Muscle layer of colon (tissue), 2 donors: ENCODE data around the gene MFAP2.
"Not testable (repeated sequence)": the region's sequence is repeated elsewhere in the genome, so short reads cannot be mapped to it uniquely, and the experiment has no call there.

Experiments used
- H3K27ac ChIP-seq: one replicate; pipeline ENCODE4 v1.7.0; 2013; ENCODE audit warnings: low read depth, mild to moderate bottlenecking, low read length, moderate library complexity
- H3K27me3 ChIP-seq, 2 donors: one replicate each; pipeline ENCODE4 v1.7.0; 2013; ENCODE audit warnings: low read length in 2 of 2, mild to moderate bottlenecking in 2 of 2; ENCODE audit not compliant: insufficient read depth in 2 of 2, control insufficient read depth in 1 of 2
- H3K36me3 ChIP-seq: one replicate; pipeline ENCODE4 v1.7.0; 2013; ENCODE audit warnings: mild to moderate bottlenecking, low read length; ENCODE audit not compliant: insufficient read depth
- H3K4me1 ChIP-seq: one replicate; pipeline ENCODE4 v1.7.0; 2013; ENCODE audit warnings: mild to moderate bottlenecking, low read length; ENCODE audit not compliant: insufficient read depth
- H3K4me3 ChIP-seq, 2 donors: one replicate each; pipeline ENCODE4 v1.7.0; 2013; ENCODE audit warnings: low read length in 2 of 2, low read depth in 1 of 2, mild to moderate bottlenecking in 1 of 2, moderate library complexity in 1 of 2
- H3K9ac ChIP-seq: one replicate; pipeline ENCODE4 v1.7.0; 2013; ENCODE audit warnings: low read length
- H3K9me3 ChIP-seq: one replicate; pipeline ENCODE4 v1.7.0; 2013; ENCODE audit warnings: mild to moderate bottlenecking, low read length
- donor health status: abdominal sarcoma.
- donor health status: Adenocarcinoma of cecum.

Gene MFAP2

DNA sequence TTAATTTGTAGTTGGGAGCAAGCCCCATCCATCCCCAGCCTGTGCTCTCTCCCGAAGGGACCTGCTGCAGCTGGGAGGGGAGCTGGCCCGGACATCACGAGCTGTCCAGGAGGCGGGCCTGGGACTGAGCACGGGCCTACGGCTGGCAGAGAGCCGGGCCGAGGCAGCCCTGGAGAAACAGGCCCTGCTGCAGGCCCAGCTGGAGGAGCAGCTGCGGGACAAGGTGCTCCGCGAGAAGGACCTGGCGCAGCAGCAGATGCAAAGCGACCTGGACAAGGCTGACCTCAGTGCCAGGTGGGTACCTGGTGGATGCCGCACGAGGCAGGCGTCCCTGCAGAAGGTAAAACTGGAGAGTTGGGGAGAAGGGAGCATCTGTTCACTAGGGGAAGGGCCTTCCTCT, 43.8 kb downstream of the MFAP2 start:
- H3K36me3 ChIP-seq = peaks cover 11% of the 10 kb centered on the region
- not testable (repeated sequence) for H3K9me3 ChIP-seq, H3K27ac ChIP-seq, H3K27me3 ChIP-seq, H3K4me1 ChIP-seq, H3K9ac ChIP-seq, H3K4me3 ChIP-seq

DNA sequence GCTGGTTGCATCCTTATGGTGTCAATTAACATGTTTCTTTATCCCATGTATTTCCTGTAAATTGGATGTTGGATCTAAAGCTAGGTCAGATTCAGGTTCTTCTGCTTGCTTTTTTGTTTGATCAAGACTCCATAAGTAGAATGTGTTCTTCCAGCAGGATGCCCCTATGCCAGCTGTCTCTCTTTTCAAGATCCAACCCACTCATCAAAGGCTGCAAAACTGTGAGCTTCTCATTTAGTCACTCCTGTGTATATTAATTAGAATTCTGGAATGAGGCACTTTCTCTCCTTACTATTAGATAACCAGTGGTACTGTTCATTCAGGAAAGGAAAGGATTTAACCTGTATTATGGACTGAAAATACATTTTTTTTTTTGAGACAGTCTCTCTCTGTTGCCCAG, 46.5 kb downstream of the MFAP2 start:
- peaks cover 11% of the 10 kb centered on the region for H3K36me3 ChIP-seq
- H3K27me3 ChIP-seq, H3K9me3 ChIP-seq, H3K9ac ChIP-seq, H3K4me1 ChIP-seq, H3K27ac ChIP-seq, H3K4me3 ChIP-seq: not testable (repeated sequence)

- H3K27ac ChIP-seq, H3K4me3 ChIP-seq, H3K4me1 ChIP-seq, H3K36me3 ChIP-seq, H3K27me3 ChIP-seq, H3K9ac ChIP-seq, H3K9me3 ChIP-seq: not testable (repeated sequence)
These were observed 49.0 kb downstream of the MFAP2 start for GRCh38 chr1:16931206-16931934.

GRCh38 chr1:16929146-16930041, 51.0 kb downstream of the MFAP2 start:
- H3K9me3 ChIP-seq, H3K4me1 ChIP-seq, H3K27ac ChIP-seq, H3K4me3 ChIP-seq, H3K9ac ChIP-seq, H3K36me3 ChIP-seq, H3K27me3 ChIP-seq: not testable (repeated sequence)

GRCh38 chr1:16927711-16928485, 52.5 kb downstream of the MFAP2 start:
- Histone ChIP-seq H3K4me3 (no peak overlapping the region), H3K9me3 (no peaks in the 10 kb centered on the region), H3K9ac (no peak overlapping the region), H3K27ac (no peak overlapping the region), H3K4me1 (no peaks in the 10 kb centered on the region), H3K36me3 (no peaks in the 10 kb centered on the region), H3K27me3 (no peaks in the 10 kb centered on the region)

GRCh38 chr1:16927256-16927655, 53.2 kb downstream of the MFAP2 start:
- Histone ChIP-seq H3K27ac (no peak overlapping the region), H3K4me1 (no peaks in the 10 kb centered on the region), H3K9me3 (no peaks in the 10 kb centered on the region), H3K4me3 (no peak overlapping the region), H3K9ac (no peak overlapping the region), H3K36me3 (no peaks in the 10 kb centered on the region), H3K27me3 (no peaks in the 10 kb centered on the region)

- Histone ChIP-seq H3K4me1 (no peaks in the 10 kb centered on the region), H3K27ac (no peak overlapping the region), H3K36me3 (no peaks in the 10 kb centered on the region), H3K4me3 (no peak overlapping the region), H3K9me3 (no peaks in the 10 kb centered on the region), H3K27me3 (no peaks in the 10 kb centered on the region), H3K9ac (no peak overlapping the region)
These were observed 53.8 kb downstream of the MFAP2 start for GRCh38 chr1:16926491-16927073.

DNA sequence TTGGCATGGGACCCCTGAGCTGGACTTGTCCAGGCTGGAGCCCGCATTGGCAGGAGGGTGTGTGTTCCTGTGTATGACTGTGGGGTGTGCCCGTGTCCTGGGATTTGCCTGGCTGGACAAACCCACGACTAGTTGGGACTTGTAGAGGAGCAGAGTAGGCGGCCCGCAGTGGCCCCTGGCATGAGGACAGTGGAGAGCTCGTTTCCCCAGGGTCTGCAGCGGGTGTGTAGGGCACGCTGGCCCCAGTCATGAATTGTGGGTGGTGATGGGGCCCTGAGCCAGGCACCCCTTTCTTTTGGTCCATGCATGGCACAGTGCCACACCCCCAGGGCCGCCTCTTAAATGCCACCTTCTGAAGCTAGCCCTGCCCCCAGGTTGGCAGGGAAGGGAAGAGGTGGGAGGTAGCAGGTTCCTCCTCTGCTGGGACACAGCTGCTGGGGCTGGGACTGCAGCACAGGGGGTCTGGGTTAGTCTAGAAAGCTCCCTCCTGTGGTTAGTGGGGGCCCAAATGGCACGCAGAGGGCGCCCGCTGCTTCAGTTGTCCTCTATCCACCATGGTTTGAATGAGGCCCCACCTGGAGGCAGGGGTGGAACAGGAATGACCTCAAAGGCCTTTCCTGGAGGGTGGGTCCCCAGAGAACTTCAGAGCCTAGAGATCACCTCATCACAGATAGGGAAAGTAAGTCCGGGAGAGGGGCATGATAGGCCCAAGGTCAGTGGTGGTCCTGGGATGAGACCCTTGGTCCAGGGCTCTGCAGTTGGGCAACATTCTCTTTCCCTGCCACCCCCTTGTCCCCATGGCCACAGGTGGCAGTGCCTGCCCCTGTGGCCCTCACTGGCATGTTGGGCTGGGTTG, 54.6 kb downstream of the MFAP2 start:
- Histone ChIP-seq H3K36me3 (no peaks in the 10 kb centered on the region), H3K27ac (no peak overlapping the region), H3K4me1 (no peaks in the 10 kb centered on the region), H3K27me3 (no peaks in the 10 kb centered on the region), H3K9me3 (no peaks in the 10 kb centered on the region), H3K4me3 (no peak overlapping the region), H3K9ac (no peak overlapping the region)

DNA sequence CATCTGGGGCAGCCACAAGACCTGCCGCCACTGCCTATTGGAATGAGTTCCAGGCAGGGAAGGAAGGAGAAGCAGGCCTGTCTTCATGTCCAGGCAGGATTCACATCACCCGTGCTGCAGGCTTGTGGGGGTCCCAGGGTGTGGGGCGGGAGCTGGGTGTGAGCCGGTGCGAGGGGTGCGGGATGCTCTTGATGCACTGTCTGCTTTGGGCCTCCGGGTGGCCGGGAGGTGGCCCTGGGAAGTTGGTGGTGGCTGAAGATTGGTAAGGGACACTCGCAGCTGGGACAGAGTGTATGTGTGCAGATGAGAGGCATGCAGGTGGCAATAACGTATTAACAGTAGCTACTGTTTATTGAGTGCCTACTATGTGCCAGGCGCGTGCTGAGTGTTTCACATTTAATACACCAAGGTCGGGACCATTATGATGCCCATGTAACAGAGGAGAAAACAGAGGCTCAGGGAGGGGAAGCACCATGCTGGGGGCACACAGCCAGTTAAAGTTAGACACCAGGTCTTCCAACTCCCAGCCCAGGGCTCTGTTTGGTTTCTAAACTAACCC, 55.4 kb downstream of the MFAP2 start:
- Histone ChIP-seq H3K27ac (no peak overlapping the region), H3K27me3 (no peaks in the 10 kb centered on the region), H3K4me1 (no peaks in the 10 kb centered on the region), H3K4me3 (no peak overlapping the region), H3K36me3 (no peaks in the 10 kb centered on the region), H3K9ac (no peak overlapping the region), H3K9me3 (no peaks in the 10 kb centered on the region)
